Measurements from ENCODE around the gene SUN2. TPM values are rescaled to one million over a fixed set of nuclear protein-coding genes. Genes with fewer than 3 reads are reported as not detected.

The SUN2 gene
- total RNA-seq, 3 donors from 2014 or later (not counting 1 experiment from before 2014, with no cell fraction given) = 882 to 1,056 (median 886) TPM

DNA sequence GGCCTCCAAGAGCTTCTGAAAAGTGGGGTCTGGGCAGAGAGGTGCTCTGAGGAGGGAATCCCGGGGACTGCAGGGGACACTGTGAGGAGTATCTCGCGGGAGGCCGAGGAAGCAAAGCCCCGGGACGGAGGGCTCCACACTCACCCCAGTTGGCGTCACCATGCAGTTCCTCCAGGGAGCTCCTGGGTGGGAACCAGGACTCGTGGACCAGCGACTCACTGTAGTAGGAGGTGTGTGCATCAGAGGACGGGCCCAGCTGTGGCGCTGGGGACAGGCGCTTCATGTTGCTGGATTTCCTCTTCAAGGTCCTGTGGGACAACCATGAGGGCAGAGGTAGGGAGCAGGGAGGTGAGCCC, 4.8 kb downstream of the SUN2 start:
- peak overlapping the region; percentile 88 to 98 for H3K27ac Mint-ChIP-seq
- Histone ChIP-seq H3K4me1 (ENCODE audit: control insufficient read depth, insufficient read depth, low read length) (peaks cover 60% of the 10 kb centered on the region), H3K9me3 (ENCODE audit: control insufficient read depth, insufficient read depth, low read length) (no peaks in the 10 kb centered on the region), H3K36me3 (ENCODE audit: control insufficient read depth, insufficient read depth, low read length) (peaks cover 69% of the 10 kb centered on the region), H3K4me3 (ENCODE audit: low read length) (peak overlapping the region; percentile 39), H3K27me3 (ENCODE audit: control insufficient read depth, insufficient read depth, low read length) (no peaks in the 10 kb centered on the region), H3K27ac (ENCODE audit: low read length) (peak overlapping the region; percentile 86)
- H3K9me3 Mint-ChIP-seq = no peaks in the 10 kb centered on the region
- no peak for ATAC-seq
- intact Hi-C loops (cut with micrococcal nuclease) = loop anchor here (10.0 kb wide), 1 partner anchor 246 kb away; the partner anchor contains the start of gene DDX17
- H3K36me3 Mint-ChIP-seq = peaks cover 7% of the 10 kb centered on the region
- H3K4me3 Mint-ChIP-seq = peak overlapping the region; percentile 99
- peaks cover 44 to 63% of the 10 kb centered on the region in 2 donors for H3K4me1 Mint-ChIP-seq
- TF ChIP-seq, protein P1, sequence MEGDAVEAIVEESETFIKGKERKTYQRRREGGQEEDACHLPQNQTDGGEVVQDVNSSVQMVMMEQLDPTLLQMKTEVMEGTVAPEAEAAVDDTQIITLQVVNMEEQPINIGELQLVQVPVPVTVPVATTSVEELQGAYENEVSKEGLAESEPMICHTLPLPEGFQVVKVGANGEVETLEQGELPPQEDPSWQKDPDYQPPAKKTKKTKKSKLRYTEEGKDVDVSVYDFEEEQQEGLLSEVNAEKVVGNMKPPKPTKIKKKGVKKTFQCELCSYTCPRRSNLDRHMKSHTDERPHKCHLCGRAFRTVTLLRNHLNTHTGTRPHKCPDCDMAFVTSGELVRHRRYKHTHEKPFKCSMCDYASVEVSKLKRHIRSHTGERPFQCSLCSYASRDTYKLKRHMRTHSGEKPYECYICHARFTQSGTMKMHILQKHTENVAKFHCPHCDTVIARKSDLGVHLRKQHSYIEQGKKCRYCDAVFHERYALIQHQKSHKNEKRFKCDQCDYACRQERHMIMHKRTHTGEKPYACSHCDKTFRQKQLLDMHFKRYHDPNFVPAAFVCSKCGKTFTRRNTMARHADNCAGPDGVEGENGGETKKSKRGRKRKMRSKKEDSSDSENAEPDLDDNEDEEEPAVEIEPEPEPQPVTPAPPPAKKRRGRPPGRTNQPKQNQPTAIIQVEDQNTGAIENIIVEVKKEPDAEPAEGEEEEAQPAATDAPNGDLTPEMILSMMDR (IDR thresholded peaks at IDR 0.05) = no peak
- no peak for DNase-seq
- no peaks in the 10 kb centered on the region for H3K27me3 Mint-ChIP-seq (ENCODE audit: low read depth in 2 of 2)
- WGBS (ENCODE audit: insufficient coverage) = 42% methylated on average over 12 of the region's 12 CpGs

DNA sequence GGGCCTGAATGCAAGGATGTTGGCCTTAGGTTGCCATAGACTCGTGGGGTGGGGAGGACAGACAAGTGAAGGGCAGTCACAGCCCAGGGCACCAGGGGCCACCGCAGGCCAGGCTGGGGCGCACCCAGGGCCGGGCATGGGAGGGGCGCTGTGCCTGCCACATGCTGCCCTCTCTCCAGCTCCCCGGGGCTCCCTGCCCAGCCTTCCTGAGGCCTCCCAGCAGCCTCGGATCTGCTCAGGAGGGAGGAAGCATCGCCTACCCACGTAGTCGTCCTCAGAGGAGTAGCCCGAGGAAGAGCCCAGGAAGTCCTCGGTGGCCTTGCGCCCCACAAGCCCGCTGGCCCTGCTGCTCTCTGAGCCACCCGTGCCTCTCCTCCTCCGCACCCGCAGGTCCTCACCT, 5.2 kb downstream of the SUN2 start:
- Histone ChIP-seq H3K4me3 (ENCODE audit: low read length) (no peak overlapping the region), H3K27me3 (ENCODE audit: control insufficient read depth, insufficient read depth, low read length) (no peaks in the 10 kb centered on the region), H3K27ac (ENCODE audit: low read length) (peak overlapping the region; percentile 86), H3K4me1 (ENCODE audit: control insufficient read depth, insufficient read depth, low read length) (peaks cover 63% of the 10 kb centered on the region), H3K36me3 (ENCODE audit: control insufficient read depth, insufficient read depth, low read length) (peaks cover 73% of the 10 kb centered on the region), H3K9me3 (ENCODE audit: control insufficient read depth, insufficient read depth, low read length) (no peaks in the 10 kb centered on the region)
- no peak for DNase-seq
- 46% methylated on average over 17 of the region's 17 CpGs for WGBS (ENCODE audit: insufficient coverage)
- Mint-ChIP-seq H3K4me1 (peaks cover 44 to 61% of the 10 kb centered on the region in 2 donors), H3K9me3 (no peaks in the 10 kb centered on the region), H3K36me3 (peaks cover 7% of the 10 kb centered on the region), H3K27ac (peak overlapping the region; percentile 88 to 98), H3K27me3 (ENCODE audit: low read depth in 2 of 2) (no peaks in the 10 kb centered on the region), H3K4me3 (peak overlapping the region; percentile 99)
- intact Hi-C loops (cut with micrococcal nuclease) = loop anchor here (10.0 kb wide), 1 partner anchor 246 kb away; the partner anchor contains the start of gene DDX17
- ATAC-seq = no peak
- TF ChIP-seq, protein P1 (IDR thresholded peaks at IDR 0.05) = no peak

DNA sequence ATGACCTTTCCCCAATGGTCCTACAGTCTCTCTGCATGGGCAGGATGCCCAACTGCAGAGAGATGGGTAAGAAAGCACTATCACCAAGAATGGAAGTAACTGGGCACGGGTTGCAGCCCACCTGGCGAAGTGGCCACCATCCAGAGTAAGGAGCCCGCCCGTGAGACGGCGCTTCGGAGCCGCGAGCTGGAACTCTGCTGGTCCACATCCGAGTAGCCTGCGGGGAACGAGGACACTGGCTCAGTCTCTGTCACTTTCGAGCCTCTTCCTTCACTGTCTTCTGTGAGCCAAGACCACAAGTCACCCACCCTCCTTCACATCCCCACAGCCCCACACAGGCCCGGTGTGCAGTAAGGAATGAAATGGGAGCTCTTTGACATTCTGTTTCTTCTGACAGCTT, 5.7 kb downstream of the SUN2 start:
- Histone ChIP-seq H3K36me3 (ENCODE audit: control insufficient read depth, insufficient read depth, low read length) (peaks cover 78% of the 10 kb centered on the region), H3K27ac (ENCODE audit: low read length) (peak overlapping the region; percentile 86), H3K4me3 (ENCODE audit: low read length) (no peak overlapping the region), H3K9me3 (ENCODE audit: control insufficient read depth, insufficient read depth, low read length) (no peaks in the 10 kb centered on the region), H3K4me1 (ENCODE audit: control insufficient read depth, insufficient read depth, low read length) (peaks cover 63% of the 10 kb centered on the region), H3K27me3 (ENCODE audit: control insufficient read depth, insufficient read depth, low read length) (no peaks in the 10 kb centered on the region)
- Mint-ChIP-seq H3K4me1 (peaks cover 43 to 59% of the 10 kb centered on the region in 2 donors), H3K27me3 (ENCODE audit: low read depth in 2 of 2) (no peaks in the 10 kb centered on the region), H3K9me3 (no peaks in the 10 kb centered on the region), H3K36me3 (peaks cover 4% of the 10 kb centered on the region), H3K27ac (peak overlapping the region; percentile 88 to 98), H3K4me3 (peak overlapping the region; percentile 25)
- TF ChIP-seq, protein P1 (IDR thresholded peaks at IDR 0.05) = no peak
- WGBS (ENCODE audit: insufficient coverage) = 83% methylated on average over 14 of the region's 14 CpGs
- intact Hi-C loops (cut with micrococcal nuclease) = loop anchor here (10.0 kb wide), 1 partner anchor 245 kb away; the partner anchor contains the start of gene DDX17
- DNase-seq (no peak), ATAC-seq (no peak)

Data from natural killer cell (primary cell).